Trophoblast cell (in vitro differentiated cells and primary cell): ENCODE data around the gene ARFGEF3.

Experiments
- DNase-seq, 2 donors: peaks; one replicate each; pipeline ENCODE4 v3.0.0-alpha.2; 2016
- H2AFZ ChIP-seq: 2 replicates; pipeline ENCODE4 v1.6.1; 2013; ENCODE audit warnings: low read length, moderate library complexity, mild to moderate bottlenecking; ENCODE audit not compliant: insufficient read depth, poor library complexity
- H2AK5ac ChIP-seq: 2 replicates; pipeline ENCODE4 v1.6.1; 2013; ENCODE audit warnings: mild to moderate bottlenecking, low read length
- H2BK120ac ChIP-seq: 2 replicates; pipeline ENCODE4 v1.6.1; 2013; ENCODE audit warnings: low read length, mild to moderate bottlenecking, moderate library complexity; ENCODE audit not compliant: insufficient read depth, poor library complexity
- H2BK12ac ChIP-seq: 2 replicates; pipeline ENCODE4 v1.6.1; 2013; ENCODE audit warnings: mild to moderate bottlenecking, low read length, moderate library complexity
- H2BK5ac ChIP-seq: 2 replicates; pipeline ENCODE4 v1.6.1; 2013; ENCODE audit warnings: low read length, low read depth, moderate library complexity, mild to moderate bottlenecking; ENCODE audit not compliant: poor library complexity
- H3K14ac ChIP-seq: 2 replicates; pipeline ENCODE4 v1.6.1; 2013; ENCODE audit warnings: mild to moderate bottlenecking, low read length
- H3K18ac ChIP-seq: 2 replicates; pipeline ENCODE4 v1.6.1; 2013; ENCODE audit warnings: mild to moderate bottlenecking, low read length
- H3K23ac ChIP-seq: 2 replicates; pipeline ENCODE4 v1.6.1; 2013; ENCODE audit warnings: low read length
- H3K27ac ChIP-seq: 2 replicates; pipeline ENCODE4 v1.5.1; 2013; ENCODE audit warnings: low read depth, mild to moderate bottlenecking, inconsistent platforms, low read length, moderate library complexity
- H3K27me3 ChIP-seq: 2 replicates; pipeline ENCODE4 v1.6.1; 2013; ENCODE audit warnings: inconsistent platforms, mild to moderate bottlenecking, low read length, moderate library complexity; ENCODE audit not compliant: insufficient read depth
- H3K36me3 ChIP-seq, 2 experiments: 1 replicate in 1 of 2; 2 replicates in 1 of 2; pipeline ENCODE4 v1.6.1; 2013; ENCODE audit warnings: low read length in 2 of 2, mild to moderate bottlenecking in 2 of 2, moderate library complexity in 1 of 2; ENCODE audit not compliant: insufficient read depth in 2 of 2, control insufficient read depth in 1 of 2
- H3K4ac ChIP-seq: 2 replicates; pipeline ENCODE4 v1.6.1; 2013; ENCODE audit warnings: low read depth, mild to moderate bottlenecking, low read length, moderate library complexity
- H3K4me1 ChIP-seq, 2 experiments: 1 replicate in 1 of 2; 2 replicates in 1 of 2; pipeline ENCODE4 v1.6.1; 2013; ENCODE audit warnings: low read length in 2 of 2, mild to moderate bottlenecking in 2 of 2, moderate library complexity in 1 of 2; ENCODE audit not compliant: insufficient read depth in 2 of 2, control insufficient read depth in 1 of 2
- H3K4me2 ChIP-seq: 2 replicates; pipeline ENCODE4 v1.6.1; 2013; ENCODE audit warnings: inconsistent platforms, mild to moderate bottlenecking, low read length, moderate library complexity
- H3K4me3 ChIP-seq: 2 replicates; pipeline ENCODE4 v1.5.1; 2013; ENCODE audit warnings: mild to moderate bottlenecking, low read depth, low read length, inconsistent platforms
- H3K79me1 ChIP-seq: one replicate; pipeline ENCODE4 v1.6.1; 2013; ENCODE audit warnings: low read length
- H3K79me2 ChIP-seq: 2 replicates; pipeline ENCODE4 v1.6.1; 2013; ENCODE audit warnings: low read length, mild to moderate bottlenecking; ENCODE audit not compliant: control insufficient read depth, insufficient read depth, poor library complexity
- H3K9ac ChIP-seq: 2 replicates; pipeline ENCODE4 v1.6.1; 2013; ENCODE audit warnings: mild to moderate bottlenecking, low read length
- H3K9me3 ChIP-seq: 2 replicates; pipeline ENCODE4 v1.6.1; 2013; ENCODE audit warnings: low read depth, mild to moderate bottlenecking, control low read depth, inconsistent platforms, low read length; ENCODE audit not compliant: insufficient read depth
- H4K12ac ChIP-seq: 2 replicates; pipeline ENCODE4 v1.6.1; 2013; ENCODE audit warnings: low read depth, mild to moderate bottlenecking, low read length, moderate library complexity
- H4K8ac ChIP-seq: 2 replicates; pipeline ENCODE4 v1.6.1; 2013; ENCODE audit warnings: low read depth, mild to moderate bottlenecking, low read length, moderate library complexity
- H4K91ac ChIP-seq: one replicate; pipeline ENCODE4 v1.6.1; 2013; ENCODE audit warnings: low read depth, mild to moderate bottlenecking, low read length, moderate library complexity
- WGBS: extraction: QIAGEN DNeasy Blood & Tissue Kit; methylation state at CpG from one replicate; pipeline ENCODE4 v1.1.7; 2013; ENCODE audit warnings: missing lambda C conversion rate; ENCODE audit not compliant: insufficient read length, insufficient coverage; ENCODE audit errors: extremely low coverage; 5-methylcytosine and 5-hydroxymethylcytosine counted together

Gene ARFGEF3

DNA sequence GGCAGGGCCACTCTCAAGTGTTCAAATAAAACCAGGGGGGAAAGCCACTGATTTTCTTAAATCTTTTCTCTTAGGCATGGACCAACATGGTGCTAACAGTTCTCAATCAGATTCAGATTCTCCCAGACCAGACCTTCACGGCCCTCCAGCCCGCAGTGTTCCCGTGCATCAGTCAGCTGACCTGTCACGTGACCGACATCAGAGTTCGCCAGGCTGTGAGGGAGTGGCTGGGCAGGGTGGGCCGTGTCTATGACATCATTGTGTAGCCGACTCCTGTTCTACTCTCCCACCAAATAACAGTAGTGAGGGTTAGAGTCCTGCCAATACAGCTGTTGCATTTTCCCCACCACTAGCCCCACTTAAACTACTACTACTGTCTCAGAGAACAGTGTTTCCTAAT is 174.5 kb downstream of the ARFGEF3 start:
- Histone ChIP-seq H2BK12ac (no peak overlapping the region), H3K18ac (no peak overlapping the region), H3K9ac (no peak overlapping the region), H3K79me2 (no peaks in the 10 kb centered on the region), H3K27me3 (no peaks in the 10 kb centered on the region), H2BK120ac (no peak overlapping the region), H3K14ac (no peak overlapping the region), H3K4ac (no peak overlapping the region), H4K8ac (no peak overlapping the region), H3K4me1 (no peaks in the 10 kb centered on the region), H3K36me3 (no peaks in the 10 kb centered on the region), H3K23ac (no peak overlapping the region), H2BK5ac (no peak overlapping the region), H3K4me2 (no peak overlapping the region), H4K12ac (no peak overlapping the region), H3K9me3 (peaks cover 4% of the 10 kb centered on the region), H2AFZ (no peak overlapping the region), H2AK5ac (no peak overlapping the region), H3K79me1 (no peaks in the 10 kb centered on the region), H3K4me3 (no peak overlapping the region), H3K27ac (no peak overlapping the region), H4K91ac (no peak overlapping the region)
- no peak for DNase-seq
- WGBS: no CpG with 5 or more reads among the region's 8 CpGs

DNA sequence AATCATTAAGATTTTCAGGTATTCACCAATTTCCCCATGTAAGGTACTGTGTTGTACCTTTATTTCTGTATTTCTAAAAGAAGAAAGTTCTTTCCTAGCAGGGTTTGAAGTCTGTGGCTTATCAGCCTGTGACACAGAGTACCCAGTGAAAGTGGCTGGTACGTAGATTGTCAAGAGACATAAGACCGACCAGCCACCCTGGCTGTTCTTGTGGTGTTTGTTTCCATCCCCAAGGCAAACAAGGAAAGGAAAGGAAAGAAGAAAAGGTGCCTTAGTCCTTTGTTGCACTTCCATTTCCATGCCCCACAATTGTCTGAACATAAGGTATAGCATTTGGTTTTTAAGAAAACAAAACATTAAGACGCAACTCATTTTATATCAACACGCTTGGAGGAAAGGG is 175.3 kb downstream of the ARFGEF3 start:
- no peak overlapping the region for H3K9ac ChIP-seq
- H3K79me1 ChIP-seq: no peaks in the 10 kb centered on the region
- H2AK5ac ChIP-seq: no peak overlapping the region
- H4K8ac ChIP-seq: no peak overlapping the region
- no peak overlapping the region for H3K27ac ChIP-seq
- no peak overlapping the region for H3K4me2 ChIP-seq
- peaks cover 4% of the 10 kb centered on the region for H3K9me3 ChIP-seq
- no peak overlapping the region for H4K91ac ChIP-seq
- no peaks in the 10 kb centered on the region for H3K79me2 ChIP-seq
- H2BK5ac ChIP-seq: no peak overlapping the region
- WGBS: no CpG with 5 or more reads among the region's 4 CpGs
- H3K23ac ChIP-seq: no peak overlapping the region
- no peak overlapping the region for H2BK12ac ChIP-seq
- DNase-seq: no peak
- no peak overlapping the region for H2BK120ac ChIP-seq
- no peaks in the 10 kb centered on the region for H3K4me1 ChIP-seq
- no peak overlapping the region for H2AFZ ChIP-seq
- H3K4me3 ChIP-seq: no peak overlapping the region
- H4K12ac ChIP-seq: no peak overlapping the region
- no peak overlapping the region for H3K14ac ChIP-seq
- no peak overlapping the region for H3K4ac ChIP-seq
- H3K27me3 ChIP-seq: no peaks in the 10 kb centered on the region
- H3K36me3 ChIP-seq: no peaks in the 10 kb centered on the region
- H3K18ac ChIP-seq: no peak overlapping the region

- Histone ChIP-seq H3K27me3 (no peaks in the 10 kb centered on the region), H2BK120ac (no peak overlapping the region), H3K27ac (no peak overlapping the region), H3K79me2 (no peaks in the 10 kb centered on the region), H3K18ac (no peak overlapping the region), H4K12ac (no peak overlapping the region), H3K4ac (no peak overlapping the region), H3K79me1 (no peaks in the 10 kb centered on the region), H3K4me3 (no peak overlapping the region), H2AK5ac (no peak overlapping the region), H3K4me2 (no peak overlapping the region), H3K4me1 (no peaks in the 10 kb centered on the region), H3K9me3 (peaks cover 4% of the 10 kb centered on the region), H3K9ac (no peak overlapping the region), H3K23ac (no peak overlapping the region), H3K14ac (no peak overlapping the region), H2AFZ (no peak overlapping the region), H4K91ac (no peak overlapping the region), H4K8ac (no peak overlapping the region), H2BK12ac (no peak overlapping the region), H2BK5ac (no peak overlapping the region), H3K36me3 (no peaks in the 10 kb centered on the region)
- DNase-seq: no peak
- WGBS: no CpG with 5 or more reads among the region's 1 CpG
Observed at GRCh38 chr6:138339024-138339423, 177.3 kb downstream of the ARFGEF3 start.

GRCh38 chr6:138341176-138341575 is 179.4 kb downstream of the ARFGEF3 start:
- no peak overlapping the region for H3K4me2 ChIP-seq
- DNase-seq: peak; percentile 16 to 73
- H2AFZ ChIP-seq: no peak overlapping the region
- no peak overlapping the region for H2BK120ac ChIP-seq
- H3K27me3 ChIP-seq: no peaks in the 10 kb centered on the region
- no peaks in the 10 kb centered on the region for H3K79me1 ChIP-seq
- H3K79me2 ChIP-seq: no peaks in the 10 kb centered on the region
- H4K8ac ChIP-seq: no peak overlapping the region
- H3K4ac ChIP-seq: no peak overlapping the region
- H3K14ac ChIP-seq: no peak overlapping the region
- no peak overlapping the region for H3K4me3 ChIP-seq
- H3K4me1 ChIP-seq: no peaks in the 10 kb centered on the region
- no peaks in the 10 kb centered on the region for H3K9me3 ChIP-seq
- no peak overlapping the region for H4K12ac ChIP-seq
- no peak overlapping the region for H3K18ac ChIP-seq
- H4K91ac ChIP-seq: no peak overlapping the region
- H2BK12ac ChIP-seq: no peak overlapping the region
- no peak overlapping the region for H3K23ac ChIP-seq
- H3K27ac ChIP-seq: no peak overlapping the region
- no peak overlapping the region for H3K9ac ChIP-seq
- no peaks in the 10 kb centered on the region for H3K36me3 ChIP-seq
- no peak overlapping the region for H2BK5ac ChIP-seq
- no CpG with 5 or more reads among the region's 1 CpG for WGBS
- H2AK5ac ChIP-seq: no peak overlapping the region
